Measurements from ENCODE around the gene AFAP1L1. TPM values are rescaled to one million over a fixed set of nuclear protein-coding genes. Genes with fewer than 3 reads are reported as not detected.

Gene AFAP1L1
- total RNA-seq, 1 experiment from 2014 or later: 15.2 TPM

GRCh38 chr5:149288436-149288835, 16.8 kb downstream of the AFAP1L1 start:
- no peak overlapping the region for H3K27ac ChIP-seq (ENCODE audit: low read length)
- no peak for ATAC-seq
- H3K36me3 ChIP-seq (ENCODE audit: control insufficient read depth, insufficient read depth, low read length): no peaks in the 10 kb centered on the region
- POLR2A ChIA-PET: no interaction called here
- CTCF ChIA-PET: no interaction called here
- BruUV-seq (replicated peaks): no TSS peak
- in situ Hi-C loops (cut with HindIII; ENCODE audit: low pct_unique_long_range_greater_than_20kb, low sequenced_read_pairs) (no loop called here), intact Hi-C loops (cut with micrococcal nuclease; ENCODE audit: unreplicated experiment) (no loop called here)
- no peaks in the 10 kb centered on the region for H3K27me3 ChIP-seq (ENCODE audit: control insufficient read depth, insufficient read depth, low read length)
- H3K9me3 ChIP-seq (ENCODE audit: control insufficient read depth, insufficient read depth, low read depth, low read length): no peaks in the 10 kb centered on the region
- TF ChIP-seq SIN3A (IDR thresholded peaks at IDR 0.05; ENCODE audit: borderline replicate concordance, insufficient read depth, low read depth, low read length): no peak
- DNase-seq (ENCODE audit: low read depth, low spot score): no peak
- no peak overlapping the region for H3K4me3 ChIP-seq (ENCODE audit: low read depth in 2 of 2, low read length in 2 of 2)
- H3K4me1 ChIP-seq (ENCODE audit: control insufficient read depth, insufficient read depth, low read length): no peaks in the 10 kb centered on the region

DNA sequence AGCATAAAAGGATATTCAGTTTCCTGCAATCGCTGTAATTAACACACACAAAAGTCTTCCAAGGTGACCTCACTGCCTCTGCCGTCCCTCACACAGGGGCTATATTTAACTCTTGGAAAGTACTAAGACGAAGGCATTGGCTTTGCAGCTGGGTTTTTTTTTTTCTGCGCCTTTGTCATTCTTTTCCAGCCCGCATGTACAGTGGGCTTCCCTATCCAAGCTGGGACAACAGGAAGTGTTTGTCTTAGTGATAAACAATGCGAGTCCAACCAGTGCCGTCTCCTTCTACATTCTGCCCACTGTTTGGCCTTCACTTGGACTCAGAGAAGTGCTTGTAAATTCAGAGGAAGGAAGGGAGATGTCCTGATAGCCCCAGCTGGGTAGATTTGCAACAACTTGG, 17.6 kb downstream of the AFAP1L1 start:
- Histone ChIP-seq H3K36me3 (ENCODE audit: control insufficient read depth, insufficient read depth, low read length) (no peaks in the 10 kb centered on the region), H3K4me1 (ENCODE audit: control insufficient read depth, insufficient read depth, low read length) (no peaks in the 10 kb centered on the region), H3K27ac (ENCODE audit: low read length) (no peak overlapping the region), H3K4me3 (ENCODE audit: low read depth in 2 of 2, low read length in 2 of 2) (no peak overlapping the region), H3K27me3 (ENCODE audit: control insufficient read depth, insufficient read depth, low read length) (no peaks in the 10 kb centered on the region), H3K9me3 (ENCODE audit: control insufficient read depth, insufficient read depth, low read depth, low read length) (no peaks in the 10 kb centered on the region)
- POLR2A ChIA-PET: no interaction called here
- CTCF ChIA-PET: no interaction called here
- in situ Hi-C loops (cut with HindIII; ENCODE audit: low pct_unique_long_range_greater_than_20kb, low sequenced_read_pairs): no loop called here
- intact Hi-C loops (cut with micrococcal nuclease; ENCODE audit: unreplicated experiment): no loop called here
- TF ChIP-seq POLR2AphosphoS5 (IDR thresholded peaks at IDR 0.05; ENCODE audit: low read depth, low read length): no peak
- BruUV-seq (replicated peaks): no TSS peak
- DNase-seq (ENCODE audit: low read depth, low spot score) (no peak), ATAC-seq (no peak)

DNA sequence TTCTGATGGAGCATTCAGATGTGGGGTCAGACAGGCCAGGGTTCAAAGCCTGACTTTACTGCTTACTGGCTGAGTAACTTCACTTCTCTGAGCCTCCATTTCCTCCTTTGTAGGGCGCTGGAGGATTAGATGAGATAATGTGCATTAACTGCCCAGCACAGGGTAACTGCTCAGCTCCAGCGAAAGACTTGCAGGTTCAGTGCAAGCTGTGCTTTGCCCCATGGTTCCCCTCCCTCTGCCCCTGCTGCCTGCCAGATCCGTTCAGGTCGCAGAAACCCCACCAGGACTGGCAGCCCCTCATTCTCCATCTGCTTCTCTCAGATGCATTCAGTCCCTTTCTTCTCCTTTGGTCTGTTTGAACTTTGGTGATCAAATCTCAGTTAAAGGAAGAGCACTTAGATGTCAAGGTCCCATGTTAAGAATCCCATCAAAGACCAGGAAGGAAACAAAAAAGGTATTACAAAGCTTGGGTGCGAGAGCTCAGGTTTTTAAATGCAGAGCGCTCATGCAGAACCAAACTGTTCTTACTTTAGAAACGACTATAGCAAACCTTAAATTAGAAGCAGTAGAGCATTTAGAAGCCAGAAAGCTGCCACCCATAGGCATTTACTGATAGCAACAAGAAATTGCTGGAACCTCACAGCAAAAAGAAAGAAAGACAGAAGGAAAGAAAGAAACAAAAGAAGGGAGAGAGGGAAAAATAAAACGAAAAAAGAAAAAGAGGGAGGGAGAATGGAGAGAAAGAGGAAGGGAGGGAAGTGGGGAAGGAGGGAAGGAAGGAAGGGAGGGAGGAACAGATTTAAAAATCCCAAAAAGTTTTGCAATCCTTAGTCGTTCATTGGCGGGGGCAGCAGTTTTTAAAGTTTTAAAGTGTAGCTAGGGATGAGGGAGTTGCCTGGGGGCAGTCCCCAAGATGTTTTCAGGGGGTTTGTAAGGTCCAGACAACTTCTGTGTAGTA, 23.5 kb downstream of the AFAP1L1 start:
- Histone ChIP-seq H3K36me3 (ENCODE audit: control insufficient read depth, insufficient read depth, low read length) (no peaks in the 10 kb centered on the region), H3K27me3 (ENCODE audit: control insufficient read depth, insufficient read depth, low read length) (no peaks in the 10 kb centered on the region), H3K27ac (ENCODE audit: low read length) (no peak overlapping the region), H3K4me1 (ENCODE audit: control insufficient read depth, insufficient read depth, low read length) (no peaks in the 10 kb centered on the region), H3K9me3 (ENCODE audit: control insufficient read depth, insufficient read depth, low read depth, low read length) (no peaks in the 10 kb centered on the region), H3K4me3 (ENCODE audit: low read depth in 2 of 2, low read length in 2 of 2) (no peak overlapping the region)
- TF ChIP-seq, protein P1, sequence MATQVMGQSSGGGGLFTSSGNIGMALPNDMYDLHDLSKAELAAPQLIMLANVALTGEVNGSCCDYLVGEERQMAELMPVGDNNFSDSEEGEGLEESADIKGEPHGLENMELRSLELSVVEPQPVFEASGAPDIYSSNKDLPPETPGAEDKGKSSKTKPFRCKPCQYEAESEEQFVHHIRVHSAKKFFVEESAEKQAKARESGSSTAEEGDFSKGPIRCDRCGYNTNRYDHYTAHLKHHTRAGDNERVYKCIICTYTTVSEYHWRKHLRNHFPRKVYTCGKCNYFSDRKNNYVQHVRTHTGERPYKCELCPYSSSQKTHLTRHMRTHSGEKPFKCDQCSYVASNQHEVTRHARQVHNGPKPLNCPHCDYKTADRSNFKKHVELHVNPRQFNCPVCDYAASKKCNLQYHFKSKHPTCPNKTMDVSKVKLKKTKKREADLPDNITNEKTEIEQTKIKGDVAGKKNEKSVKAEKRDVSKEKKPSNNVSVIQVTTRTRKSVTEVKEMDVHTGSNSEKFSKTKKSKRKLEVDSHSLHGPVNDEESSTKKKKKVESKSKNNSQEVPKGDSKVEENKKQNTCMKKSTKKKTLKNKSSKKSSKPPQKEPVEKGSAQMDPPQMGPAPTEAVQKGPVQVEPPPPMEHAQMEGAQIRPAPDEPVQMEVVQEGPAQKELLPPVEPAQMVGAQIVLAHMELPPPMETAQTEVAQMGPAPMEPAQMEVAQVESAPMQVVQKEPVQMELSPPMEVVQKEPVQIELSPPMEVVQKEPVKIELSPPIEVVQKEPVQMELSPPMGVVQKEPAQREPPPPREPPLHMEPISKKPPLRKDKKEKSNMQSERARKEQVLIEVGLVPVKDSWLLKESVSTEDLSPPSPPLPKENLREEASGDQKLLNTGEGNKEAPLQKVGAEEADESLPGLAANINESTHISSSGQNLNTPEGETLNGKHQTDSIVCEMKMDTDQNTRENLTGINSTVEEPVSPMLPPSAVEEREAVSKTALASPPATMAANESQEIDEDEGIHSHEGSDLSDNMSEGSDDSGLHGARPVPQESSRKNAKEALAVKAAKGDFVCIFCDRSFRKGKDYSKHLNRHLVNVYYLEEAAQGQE (IDR thresholded peaks at IDR 0.05; ENCODE audit: insufficient read depth in 1 of 2, low read depth in 2 of 2, low read length in 1 of 2): no peak
- TF ChIP-seq, protein P2, sequence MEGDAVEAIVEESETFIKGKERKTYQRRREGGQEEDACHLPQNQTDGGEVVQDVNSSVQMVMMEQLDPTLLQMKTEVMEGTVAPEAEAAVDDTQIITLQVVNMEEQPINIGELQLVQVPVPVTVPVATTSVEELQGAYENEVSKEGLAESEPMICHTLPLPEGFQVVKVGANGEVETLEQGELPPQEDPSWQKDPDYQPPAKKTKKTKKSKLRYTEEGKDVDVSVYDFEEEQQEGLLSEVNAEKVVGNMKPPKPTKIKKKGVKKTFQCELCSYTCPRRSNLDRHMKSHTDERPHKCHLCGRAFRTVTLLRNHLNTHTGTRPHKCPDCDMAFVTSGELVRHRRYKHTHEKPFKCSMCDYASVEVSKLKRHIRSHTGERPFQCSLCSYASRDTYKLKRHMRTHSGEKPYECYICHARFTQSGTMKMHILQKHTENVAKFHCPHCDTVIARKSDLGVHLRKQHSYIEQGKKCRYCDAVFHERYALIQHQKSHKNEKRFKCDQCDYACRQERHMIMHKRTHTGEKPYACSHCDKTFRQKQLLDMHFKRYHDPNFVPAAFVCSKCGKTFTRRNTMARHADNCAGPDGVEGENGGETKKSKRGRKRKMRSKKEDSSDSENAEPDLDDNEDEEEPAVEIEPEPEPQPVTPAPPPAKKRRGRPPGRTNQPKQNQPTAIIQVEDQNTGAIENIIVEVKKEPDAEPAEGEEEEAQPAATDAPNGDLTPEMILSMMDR (IDR thresholded peaks at IDR 0.05): no peak
- TF ChIP-seq POLR2AphosphoS5 (IDR thresholded peaks at IDR 0.05; ENCODE audit: low read depth, low read length) (no peak), TCF7L2 (IDR thresholded peaks at IDR 0.05; ENCODE audit: low read depth, low read length) (no peak)
- BruUV-seq (replicated peaks): no TSS peak
- ChIA-PET POLR2A (no interaction called here), CTCF (no interaction called here)
- intact Hi-C loops (cut with micrococcal nuclease; ENCODE audit: unreplicated experiment) (no loop called here), in situ Hi-C loops (cut with HindIII; ENCODE audit: low pct_unique_long_range_greater_than_20kb, low sequenced_read_pairs) (no loop called here)
- no peak for DNase-seq (ENCODE audit: low read depth, low spot score)
- no peak for ATAC-seq
